Upper lobe of left lung (tissue), 4 donors: ENCODE data around the gene RNF180.

Experiments used
- CTCF ChIP-seq, 6 experiments: fragments of 450-650 bp in 4 of 6; fragments of 200-600 bp in 2 of 6; sonication (generic) in 2 of 6; IDR thresholded peaks; one replicate each; pipeline ENCODE4 v1.5.1; 2016 to 2019; ENCODE audit warnings: antibody characterized with exemption in 6 of 6
- POLR2A ChIP-seq, 4 donors: fragments of 450-650 bp; IDR thresholded peaks; one replicate each; pipeline ENCODE4 v1.5.1; 2016 to 2017; ENCODE audit warnings: antibody characterized with exemption in 4 of 4, mild to moderate bottlenecking in 2 of 4

- TF ChIP-seq CTCF (IDR thresholded peaks at IDR 0.05) (no peak), POLR2A (IDR thresholded peaks at IDR 0.05) (no peak)
These were observed 10.7 kb downstream of the RNF180 start for GRCh38 chr5:64176301-64176700.
